ENCODE data around the gene PFDN6. TPM values are rescaled to one million over a fixed set of nuclear protein-coding genes. Genes with fewer than 3 reads are reported as not detected.

PFDN6 gene
- total RNA-seq, 3 donors from 2014 or later: 23.3 to 28.6 (median 26.9) TPM

GRCh38 chr6:33288141-33288920, 1.1 kb upstream of the PFDN6 start:
- no peaks in the 10 kb centered on the region for H3K27me3 ChIP-seq
- TF ChIP-seq POLR2AphosphoS5 (IDR thresholded peaks at IDR 0.05) (no peak), POLR2A (IDR thresholded peaks at IDR 0.05) (no peak), CTCF (IDR thresholded peaks at IDR 0.05) (no peak)
- no peaks in the 10 kb centered on the region for H3K36me3 ChIP-seq

DNA sequence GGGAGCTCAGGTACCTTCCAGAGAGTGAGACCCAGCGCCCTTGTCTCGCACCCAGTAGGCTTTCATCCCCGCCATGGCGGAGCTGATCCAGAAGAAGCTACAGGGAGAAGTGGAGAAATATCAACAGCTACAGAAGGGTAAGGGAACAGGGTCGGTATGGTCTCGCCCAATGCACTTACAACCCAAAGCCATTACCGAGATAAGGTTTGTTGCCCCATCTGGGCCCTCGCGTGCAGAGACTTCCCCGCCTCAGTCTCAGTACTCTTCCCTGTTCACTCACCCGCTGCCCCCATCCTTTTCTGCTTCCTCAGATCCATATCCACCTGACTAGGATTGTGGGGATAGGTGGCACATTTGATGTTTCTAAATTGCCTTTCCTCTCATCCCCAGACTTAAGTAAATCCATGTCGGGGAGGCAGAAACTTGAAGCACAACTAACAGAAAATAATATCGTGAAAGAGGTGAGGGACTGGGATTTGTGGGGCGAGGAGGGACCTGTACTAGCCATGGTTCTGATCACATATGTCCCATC, 449 bp downstream of the PFDN6 start:
- H3K4me3 ChIP-seq: peak overlapping the region; percentile 70 to 81 (median 79)
- H3K27ac ChIP-seq: peak overlapping the region; percentile 76 to 85
- intact Hi-C loops (cut with DNase I; ENCODE audit: low total_unique reads): no loop called here
- H3K9me3 ChIP-seq: no peaks in the 10 kb centered on the region
- H3K4me1 ChIP-seq: peaks cover 3 to 6% of the 10 kb centered on the region in 2 donors
- DNase-seq (ENCODE audit: low spot score in 2 of 2): no peak
- H3K27me3 ChIP-seq: no peaks in the 10 kb centered on the region
- no peak for TF ChIP-seq POLR2A (IDR thresholded peaks at IDR 0.05)
- no peak for TF ChIP-seq POLR2AphosphoS5 (IDR thresholded peaks at IDR 0.05)
- TF ChIP-seq CTCF (IDR thresholded peaks at IDR 0.05): no peak
- no peaks in the 10 kb centered on the region for H3K36me3 ChIP-seq

More at GRCh38 chr6:33288141-33288920, 1.1 kb upstream of the PFDN6 start:
- intact Hi-C loops (cut with DNase I; ENCODE audit: low total_unique reads): no loop called here
- H3K9me3 ChIP-seq: no peaks in the 10 kb centered on the region
- peaks cover 3 to 6% of the 10 kb centered on the region in 2 donors for H3K4me1 ChIP-seq
- no peak for DNase-seq (ENCODE audit: low spot score in 2 of 2)
- H3K4me3 ChIP-seq: peak overlapping the region; percentile 70 to 81 (median 79)
- H3K27ac ChIP-seq: peak overlapping the region; percentile 76 to 85

- no peak for DNase-seq (ENCODE audit: low spot score in 2 of 2)
- Histone ChIP-seq H3K27ac (no peak overlapping the region), H3K36me3 (no peaks in the 10 kb centered on the region), H3K9me3 (no peaks in the 10 kb centered on the region), H3K27me3 (no peaks in the 10 kb centered on the region), H3K4me3 (peak overlapping the region; percentile 70 to 81 (median 79)), H3K4me1 (peaks cover 3 to 6% of the 10 kb centered on the region in 2 donors)
- TF ChIP-seq POLR2A (IDR thresholded peaks at IDR 0.05) (no peak), POLR2AphosphoS5 (IDR thresholded peaks at IDR 0.05) (no peak), CTCF (IDR thresholded peaks at IDR 0.05) (no peak)
- intact Hi-C loops (cut with DNase I; ENCODE audit: low total_unique reads): no loop called here
These were observed 1.1 kb downstream of the PFDN6 start for GRCh38 chr6:33290459-33290858.

DNA sequence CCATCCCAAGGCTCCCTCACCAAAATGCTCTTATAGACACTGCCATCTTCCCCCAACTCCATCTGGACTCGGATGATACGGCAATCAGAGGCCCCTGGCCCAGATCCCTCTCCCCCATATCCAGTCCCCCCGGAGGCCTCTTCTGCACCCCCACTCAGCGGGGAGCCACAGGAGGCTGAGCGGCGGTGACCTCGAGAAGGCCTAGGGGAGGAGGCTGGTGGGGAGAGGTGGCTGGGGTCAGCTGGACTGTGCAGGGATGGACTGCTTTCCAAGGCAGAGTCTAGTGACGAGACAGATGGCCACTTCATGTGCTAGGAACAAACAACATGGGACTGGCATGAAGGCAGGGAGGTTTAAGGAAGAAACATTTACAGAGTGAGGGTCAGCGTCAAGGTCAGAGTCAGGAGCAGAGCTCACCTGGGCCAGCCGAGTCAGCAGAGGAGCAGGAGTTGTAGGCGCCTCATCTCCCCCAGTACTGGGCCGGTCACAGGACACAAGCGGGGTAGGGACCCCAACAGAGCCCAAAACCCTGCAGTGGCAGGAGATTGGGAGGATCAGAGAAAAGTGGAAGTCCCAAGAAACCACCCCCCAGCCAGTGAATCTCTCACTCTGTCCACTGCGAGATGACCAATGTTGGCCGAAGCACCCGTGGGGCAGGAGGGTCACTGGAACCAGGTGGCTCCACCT, 3.7 kb downstream of the PFDN6 start:
- H3K27me3 ChIP-seq: no peaks in the 10 kb centered on the region
- no peak for TF ChIP-seq POLR2A (IDR thresholded peaks at IDR 0.05)
- no peak for TF ChIP-seq CTCF (IDR thresholded peaks at IDR 0.05)
- TF ChIP-seq POLR2AphosphoS5 (IDR thresholded peaks at IDR 0.05): no peak
- no peak overlapping the region for H3K27ac ChIP-seq
- no peak for DNase-seq (ENCODE audit: low spot score in 2 of 2)
- H3K9me3 ChIP-seq: no peaks in the 10 kb centered on the region
- no peak overlapping the region for H3K4me3 ChIP-seq
- peaks cover 3 to 9% of the 10 kb centered on the region in 2 donors for H3K4me1 ChIP-seq
- no peaks in the 10 kb centered on the region for H3K36me3 ChIP-seq
- intact Hi-C loops (cut with DNase I; ENCODE audit: low total_unique reads): no loop called here
